Right renal pelvis (tissue), 4 donors: ENCODE results near the gene SMPD3. TPM values are rescaled to one million over a fixed set of nuclear protein-coding genes. Genes with fewer than 3 reads are reported as not detected.

ENCODE experiments used
- DNase-seq, 4 donors: peaks; one replicate each; pipeline ENCODE4 v3.0.0-alpha.2; 2013; ENCODE audit warnings: low read depth in 4 of 4, low spot score in 3 of 4, missing footprints in 1 of 4
- polyA plus RNA-seq, 4 donors: library from polyadenylated mRNA; unstranded; fragments of 120-200 nt; gene quantifications; one replicate each; pipeline ENCODE4 v1.2.1, GENCODE V29; 2013; ENCODE audit not compliant: insufficient read length in 4 of 4

Gene SMPD3
- polyA plus RNA-seq, 4 donors = 1.1 to 1.5 (median 1.2) TPM

- DNase-seq = no peak
These were observed 39.9 kb downstream of the SMPD3 start for GRCh38 chr16:68408428-68408827.

DNA sequence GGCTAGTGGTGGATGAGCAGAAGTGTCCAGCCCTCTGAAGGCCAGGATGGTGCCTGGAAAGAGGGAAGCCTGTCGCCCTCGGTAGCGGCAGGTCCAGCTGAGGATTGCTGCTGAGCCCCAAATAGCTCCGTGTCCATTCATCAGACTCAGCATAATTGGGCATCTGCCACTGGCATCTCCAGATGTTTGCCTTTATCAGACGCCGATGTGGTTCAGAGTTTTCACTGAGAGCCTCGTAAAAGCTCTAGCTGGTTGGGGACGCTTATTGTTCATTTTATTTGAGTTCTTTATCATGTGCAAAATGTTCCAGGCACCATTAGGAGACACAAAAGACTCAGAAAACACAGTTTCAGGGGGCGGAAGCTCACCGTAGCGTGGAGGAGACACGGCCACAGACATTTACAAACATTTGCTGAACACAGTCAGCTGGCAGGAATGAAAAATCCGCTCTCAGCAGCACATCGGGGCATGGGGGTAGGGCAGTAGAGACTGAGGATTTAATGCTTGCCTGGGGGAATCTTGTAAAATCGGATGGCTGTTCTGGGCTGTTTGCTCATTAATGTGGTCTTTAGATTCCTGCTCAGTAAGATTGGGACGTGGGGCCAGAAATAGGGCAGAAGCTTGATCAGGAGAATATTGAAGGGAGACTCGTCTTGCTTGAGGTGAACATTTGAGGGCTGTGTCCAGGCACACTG, 41.7 kb downstream of the SMPD3 start:
- no peak for DNase-seq

DNA sequence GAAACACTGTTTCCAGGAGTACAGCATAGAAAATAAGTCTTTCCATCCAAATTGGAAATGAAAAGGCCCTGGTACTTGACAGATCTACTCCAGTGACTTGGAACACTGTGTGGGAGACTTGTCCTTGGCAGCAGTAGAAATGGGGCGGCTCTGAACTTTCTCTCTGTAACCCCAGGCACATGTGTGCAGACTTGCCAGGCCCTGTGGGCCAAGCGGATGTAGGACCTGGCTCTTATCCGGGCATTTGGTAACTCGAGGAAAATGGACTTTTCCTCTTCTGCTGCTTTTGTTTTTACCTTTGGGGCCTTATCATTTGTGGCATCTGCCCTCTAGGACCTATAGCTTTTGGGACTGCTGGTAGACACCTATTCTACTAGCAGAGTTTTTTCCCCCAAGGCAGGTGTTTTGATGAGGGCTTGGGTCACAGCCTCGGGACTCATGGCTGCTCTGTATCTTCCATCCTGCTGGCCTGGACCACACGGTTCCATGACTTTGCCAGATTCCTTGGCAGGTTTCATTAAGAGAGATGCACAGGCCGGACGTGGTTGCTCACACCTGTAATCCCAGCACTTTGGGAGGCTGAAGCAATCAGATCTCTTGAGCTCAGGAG, 43.5 kb downstream of the SMPD3 start:
- no peak for DNase-seq

- no peak for DNase-seq
These were observed 44.6 kb downstream of the SMPD3 start for GRCh38 chr16:68403704-68404103.

GRCh38 chr16:68403177-68403576, 45.1 kb downstream of the SMPD3 start:
- no peak for DNase-seq

- no peak for DNase-seq
These were observed 45.6 kb downstream of the SMPD3 start for GRCh38 chr16:68402748-68403040.

GRCh38 chr16:68401871-68402747, 46.2 kb downstream of the SMPD3 start:
- DNase-seq = no peak

GRCh38 chr16:68400924-68401460, 47.3 kb downstream of the SMPD3 start:
- DNase-seq = no peak

DNA sequence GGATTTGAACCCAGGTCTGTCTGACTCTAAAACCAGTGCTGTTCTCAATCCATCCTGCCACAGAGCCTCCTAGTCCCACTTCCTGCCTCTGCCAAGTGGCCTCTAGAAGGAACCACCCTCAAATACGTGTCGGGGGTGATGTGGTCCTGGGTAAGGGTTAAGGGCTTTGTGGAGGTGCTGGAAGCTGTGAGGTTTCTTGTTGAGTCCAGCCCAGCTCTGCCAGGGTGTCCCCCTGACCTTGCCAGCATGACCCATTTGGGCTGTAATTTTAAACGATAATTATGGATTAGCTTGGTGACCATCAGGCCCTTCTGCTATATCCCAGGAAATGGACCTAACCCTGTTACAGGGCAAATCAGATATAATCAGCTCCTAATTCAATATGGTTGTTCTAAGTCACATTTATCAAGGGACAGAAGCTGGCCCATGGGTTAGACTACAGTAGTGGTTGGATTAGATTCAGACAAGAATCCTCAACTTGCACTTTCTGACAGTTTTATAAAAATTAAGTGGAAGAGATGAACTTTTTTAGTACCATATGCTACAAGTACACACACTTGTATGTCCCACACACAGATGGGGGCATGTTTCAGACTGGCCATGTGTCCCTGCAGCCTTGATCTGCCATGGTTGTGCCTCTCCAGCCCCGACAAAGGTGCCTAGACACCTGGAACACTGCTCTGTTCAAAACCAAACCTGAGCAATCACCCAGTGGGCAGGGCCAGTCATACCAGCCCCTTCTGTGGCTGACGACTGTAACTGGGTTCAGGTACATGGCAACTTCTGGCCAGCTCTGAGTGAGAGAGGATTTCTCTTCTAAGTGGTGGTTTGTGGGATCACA, 48.0 kb downstream of the SMPD3 start:
- no peak for DNase-seq

GRCh38 chr16:68399456-68399855, 48.9 kb downstream of the SMPD3 start:
- DNase-seq = no peak

DNA sequence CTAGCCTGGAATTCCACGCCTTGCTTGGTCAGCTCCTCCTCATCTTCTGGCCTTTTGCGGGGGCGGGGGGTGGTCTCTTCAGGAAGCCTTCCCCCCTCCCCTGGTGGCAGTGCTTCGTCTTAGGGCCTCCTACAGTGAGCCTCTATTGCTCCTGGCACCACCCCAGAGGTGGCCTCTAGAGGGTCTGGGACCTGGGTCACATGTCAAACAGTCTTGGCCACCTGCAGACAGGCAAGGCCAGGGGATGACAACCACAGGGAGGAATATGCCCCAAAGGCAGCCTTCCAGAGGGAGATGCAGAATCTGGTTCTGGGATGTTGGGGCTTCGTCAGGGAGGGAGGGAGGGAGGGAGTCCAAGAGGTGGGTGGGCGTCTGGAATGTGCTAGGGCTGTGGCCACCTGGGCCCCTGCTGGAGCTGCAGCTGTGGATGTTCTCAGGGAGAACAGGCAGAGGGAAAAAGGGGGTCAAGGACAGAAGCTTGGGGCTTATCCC, 50.6 kb downstream of the SMPD3 start:
- no peak for DNase-seq

DNA sequence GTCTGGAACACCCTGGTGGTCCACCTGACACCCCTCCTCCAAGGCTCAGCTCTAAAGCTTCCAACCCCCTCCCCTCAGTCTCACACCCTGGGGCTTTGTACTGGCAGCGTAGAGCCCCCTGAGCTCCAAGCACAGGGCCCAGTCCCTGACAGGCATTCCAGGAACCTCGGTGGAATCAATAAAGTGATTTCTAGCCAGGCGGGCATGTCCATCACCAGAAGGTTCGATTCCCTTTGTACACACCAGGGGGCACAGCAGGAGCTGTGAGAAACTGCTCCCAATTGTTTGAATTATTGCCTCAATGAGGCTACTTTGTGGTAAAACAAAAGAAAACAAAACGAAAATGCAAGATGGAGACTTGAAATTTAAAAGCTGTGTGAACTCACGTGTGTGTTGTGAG, 51.8 kb downstream of the SMPD3 start:
- no peak for DNase-seq

DNA sequence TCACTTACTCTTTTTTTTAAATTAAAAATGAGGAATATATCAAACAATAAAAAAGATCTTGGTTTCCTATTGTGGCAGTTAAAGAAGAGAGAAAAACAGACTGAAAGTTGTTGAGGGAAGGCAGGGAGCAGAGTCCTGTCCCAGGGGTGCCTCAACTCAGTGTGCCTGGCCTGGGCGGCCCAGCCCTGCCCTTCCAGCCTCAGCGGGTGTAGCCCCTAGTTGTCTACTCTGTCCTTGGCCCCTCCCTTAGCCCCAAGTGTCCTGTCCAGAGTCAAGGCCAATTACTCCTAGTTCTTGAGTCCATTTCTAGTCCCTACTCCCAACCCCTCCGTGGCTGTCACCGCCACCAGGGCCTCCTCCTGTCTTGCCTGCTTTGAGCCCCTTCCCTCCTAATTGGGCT, 52.5 kb downstream of the SMPD3 start:
- no peak for DNase-seq

- DNase-seq = no peak
These were observed 53.0 kb downstream of the SMPD3 start for GRCh38 chr16:68395167-68395786.

DNA sequence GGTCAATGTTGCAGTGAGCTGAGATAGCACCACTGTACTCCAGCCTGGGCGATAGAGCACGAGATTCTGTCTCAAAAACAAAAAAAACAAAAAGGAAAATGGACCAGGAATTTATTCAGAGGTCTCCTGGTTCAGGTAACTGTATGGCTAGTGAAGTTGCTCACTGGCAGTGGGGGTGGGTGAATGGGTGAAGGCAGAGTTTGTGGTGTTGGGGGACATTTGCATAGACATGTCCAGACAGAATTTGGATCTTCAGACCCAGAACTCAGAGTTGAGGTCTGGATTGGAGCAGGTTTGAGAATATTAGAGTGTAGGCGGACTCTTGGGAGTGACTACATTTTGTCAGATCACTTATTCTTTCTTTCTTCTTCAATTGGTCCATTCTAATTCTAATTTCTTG, 55.0 kb downstream of the SMPD3 start:
- no peak for DNase-seq

DNA sequence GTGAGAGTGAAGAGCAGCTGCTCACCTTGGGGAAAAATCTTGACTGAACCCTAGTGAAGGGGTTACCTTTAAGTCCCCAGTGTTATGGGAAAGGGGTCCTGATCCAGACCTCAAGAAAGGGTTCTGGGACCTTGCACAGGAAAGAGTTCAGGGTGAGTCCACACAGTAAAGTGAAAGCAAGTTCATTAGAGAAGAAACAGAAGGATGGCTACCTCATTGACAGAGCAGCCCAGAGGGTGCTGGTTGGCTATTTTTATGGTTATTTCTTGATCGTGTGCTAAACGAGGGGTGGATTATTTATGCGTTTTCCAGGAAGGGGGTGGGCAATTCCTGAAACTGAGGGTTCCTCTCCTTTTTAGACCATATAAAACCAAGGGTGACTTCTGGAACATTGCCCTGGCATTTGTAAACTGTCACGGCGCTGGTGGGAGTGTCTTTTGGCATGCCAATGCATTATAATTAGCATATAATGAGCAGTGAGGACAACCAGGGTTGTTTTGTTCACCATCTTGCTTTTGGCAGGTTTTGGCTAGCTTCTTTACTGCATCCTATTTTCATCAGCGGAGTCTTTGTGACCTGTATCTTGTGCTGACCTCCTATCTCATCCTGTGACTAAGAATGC, 58.4 kb downstream of the SMPD3 start:
- no peak for DNase-seq

- no peak for DNase-seq
These were observed 59.3 kb downstream of the SMPD3 start for GRCh38 chr16:68389006-68389405.

GRCh38 chr16:68388124-68388523, 60.2 kb downstream of the SMPD3 start:
- DNase-seq = no peak

DNA sequence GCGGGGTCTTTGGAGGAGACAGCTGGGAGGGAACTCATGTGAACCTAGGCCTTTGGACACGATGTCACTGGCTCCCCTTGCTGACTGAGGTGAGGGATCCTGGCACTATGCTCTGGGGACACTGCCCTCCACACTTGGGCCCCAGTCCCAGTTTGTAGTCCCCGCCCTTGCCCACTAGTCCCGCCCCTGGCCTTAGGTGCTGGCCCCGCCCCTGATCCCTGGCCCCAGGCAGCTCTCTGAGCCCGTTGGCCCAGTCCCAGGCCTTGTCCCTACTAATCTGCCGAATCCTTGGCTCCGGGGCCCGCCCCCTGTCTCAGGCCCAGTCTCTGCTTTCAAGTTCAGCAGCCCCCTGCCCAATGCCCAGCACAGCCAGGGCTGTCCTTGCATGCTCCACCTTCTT, 61.0 kb downstream of the SMPD3 start:
- DNase-seq = no peak

- DNase-seq = no peak
These were observed 61.7 kb downstream of the SMPD3 start for GRCh38 chr16:68386628-68387027.
